Esophagus muscularis mucosa (tissue), 4 donors: ENCODE measurements around the gene LUC7L3. TPM values are rescaled to one million over a fixed set of nuclear protein-coding genes. Genes with fewer than 3 reads are reported as not detected.
"Not testable (repeated sequence)": the region's sequence is repeated elsewhere in the genome, so short reads cannot be mapped to it uniquely, and the experiment has no call there.

ENCODE experiments used
- DNase-seq: peaks from one replicate; pipeline ENCODE4 v3.0.0-alpha.2; 2017; ENCODE audit errors: extremely low spot score
- H3K27ac ChIP-seq, 4 donors: fragments of 200-600 bp; sonication (generic); replicated peaks in 1 of 4; 1 replicate in 3 of 4; 2 replicates in 1 of 4; pipeline ENCODE4 v1.5.1; 2016 to 2019; ENCODE audit warnings: mild to moderate bottlenecking in 1 of 4
- H3K27me3 ChIP-seq, 4 donors: fragments of 200-600 bp; sonication (generic); one replicate each; pipeline versions ENCODE4 v1.5.1 to v1.6.0; 2016 to 2019
- H3K36me3 ChIP-seq, 4 donors: fragments of 200-600 bp; sonication (generic); one replicate each; pipeline ENCODE4 v1.5.1; 2016 to 2019
- H3K4me1 ChIP-seq, 4 donors: fragments of 200-600 bp; sonication (generic); one replicate each; pipeline ENCODE4 v1.5.1; 2016 to 2019
- H3K4me3 ChIP-seq, 4 donors: fragments of 200-600 bp; sonication (generic); 1 replicate in 2 of 4; 2 replicates in 2 of 4; pipeline ENCODE4 v1.5.1; 2016 to 2019; ENCODE audit warnings: mild to moderate bottlenecking in 4 of 4, moderate library complexity in 1 of 4
- H3K9me3 ChIP-seq, 4 donors: fragments of 200-600 bp; sonication (generic); 1 replicate in 3 of 4; 2 replicates in 1 of 4; pipeline ENCODE4 v1.5.1; 2016 to 2019
- CTCF ChIP-seq, 3 experiments: fragments of 200-600 bp in 2 of 3; fragments of 450-650 bp in 1 of 3; sonication (generic) in 2 of 3; IDR thresholded peaks; one replicate each; pipeline ENCODE4 v1.5.1; 2017 to 2019; ENCODE audit warnings: antibody characterized with exemption in 3 of 3, mild to moderate bottlenecking in 2 of 3, moderate library complexity in 1 of 3
- EP300 ChIP-seq: sonication (generic); formaldehyde crosslinking; IDR thresholded peaks from one replicate; pipeline ENCODE4 v1.6.1; 2017; ENCODE audit warnings: antibody characterized with exemption
- POLR2A ChIP-seq: fragments of 450-650 bp; IDR thresholded peaks from one replicate; pipeline ENCODE4 v1.6.1; 2017; ENCODE audit warnings: antibody characterized with exemption, moderate library complexity, mild to moderate bottlenecking, low read depth
- POLR2AphosphoS5 ChIP-seq, 2 donors: sonication (generic); formaldehyde crosslinking; IDR thresholded peaks; one replicate each; pipeline ENCODE4 v1.6.1; 2017; ENCODE audit warnings: antibody characterized with exemption in 2 of 2
- WGBS: methylation state at CpG from one replicate; pipeline ENCODE4 v1.1.5; 2018; 5-methylcytosine and 5-hydroxymethylcytosine counted together
- intact Hi-C: fragments of 100-400 bp; cut with DNase I; formaldehyde crosslinking; loops from one replicate; pipeline ENCODE4 v1.15.1; 2023
- total RNA-seq, 4 donors: library from RNA; depleted of rRNA; stranded (reverse); fragments of >200 nt; gene quantifications; one replicate each; pipeline versions ENCODE4 v1.1.0 to v1.2.1, GENCODE V29; 2016

Gene LUC7L3
- total RNA-seq, 4 donors from 2014 or later, result 28.8 to 65.6 (median 38.9) TPM

- Histone ChIP-seq H3K27ac (no peak overlapping the region), H3K4me3 (no peak overlapping the region), H3K9me3 (no peaks in the 10 kb centered on the region), H3K27me3 (no peaks in the 10 kb centered on the region), H3K36me3 (no peaks in the 10 kb centered on the region), H3K4me1 (peaks cover 0 to 6% (median 3%) of the 10 kb centered on the region in 4 donors)
- intact Hi-C loops, result no loop called here
- no peak for DNase-seq
- TF ChIP-seq CTCF (IDR thresholded peaks at IDR 0.05), result no peak
- TF ChIP-seq POLR2A, result no peak
- no peak for TF ChIP-seq POLR2AphosphoS5 (IDR thresholded peaks at IDR 0.05)
- no peak for TF ChIP-seq EP300
- WGBS, result 94% methylated on average over 5 of the region's 9 CpGs
Measured at GRCh38 chr17:50799582-50799981, 80.2 kb downstream of the LUC7L3 start.

GRCh38 chr17:50800196-50800700 lies 80.8 kb downstream of the LUC7L3 start:
- TF ChIP-seq CTCF (IDR thresholded peaks at IDR 0.05) (no peak), EP300 (no peak), POLR2A (no peak), POLR2AphosphoS5 (IDR thresholded peaks at IDR 0.05) (no peak)
- 91% methylated on average over 12 of the region's 12 CpGs for WGBS
- no peak overlapping the region for H3K27ac ChIP-seq

GRCh38 chr17:50802609-50803571 lies 83.5 kb downstream of the LUC7L3 start:
- WGBS, result 86% methylated on average over 12 of the region's 12 CpGs
- no peak overlapping the region for H3K27ac ChIP-seq
- H3K36me3 ChIP-seq, result no peaks in the 10 kb centered on the region
- H3K27me3 ChIP-seq, result no peaks in the 10 kb centered on the region
- no peak overlapping the region for H3K4me3 ChIP-seq
- no peak for DNase-seq
- intact Hi-C loops, result no loop called here
- peaks cover 0 to 9% (median 0%) of the 10 kb centered on the region in 4 donors for H3K4me1 ChIP-seq
- no peaks in the 10 kb centered on the region for H3K9me3 ChIP-seq
- TF ChIP-seq POLR2AphosphoS5 (IDR thresholded peaks at IDR 0.05), result no peak
- TF ChIP-seq EP300, result no peak
- TF ChIP-seq POLR2A, result no peak
- TF ChIP-seq CTCF (IDR thresholded peaks at IDR 0.05), result no peak

More at GRCh38 chr17:50800196-50800700, 80.8 kb downstream of the LUC7L3 start:
- Histone ChIP-seq H3K36me3 (no peaks in the 10 kb centered on the region), H3K27me3 (no peaks in the 10 kb centered on the region), H3K9me3 (no peaks in the 10 kb centered on the region), H3K4me3 (no peak overlapping the region), H3K4me1 (peaks cover 0 to 6% (median 3%) of the 10 kb centered on the region in 4 donors)
- DNase-seq, result no peak
- intact Hi-C loops, result no loop called here

GRCh38 chr17:50803676-50804075 lies 84.3 kb downstream of the LUC7L3 start:
- no peaks in the 10 kb centered on the region for H3K36me3 ChIP-seq
- H3K4me1 ChIP-seq, result peaks cover 0 to 9% (median 0%) of the 10 kb centered on the region in 4 donors
- H3K27ac ChIP-seq, result no peak overlapping the region
- intact Hi-C loops, result no loop called here
- H3K9me3 ChIP-seq, result no peaks in the 10 kb centered on the region
- 84% methylated on average over 6 of the region's 6 CpGs for WGBS
- no peak for DNase-seq
- no peak for TF ChIP-seq POLR2A
- no peak for TF ChIP-seq CTCF (IDR thresholded peaks at IDR 0.05)
- no peak for TF ChIP-seq POLR2AphosphoS5 (IDR thresholded peaks at IDR 0.05)
- no peak for TF ChIP-seq EP300
- no peak overlapping the region for H3K4me3 ChIP-seq
- no peaks in the 10 kb centered on the region for H3K27me3 ChIP-seq

GRCh38 chr17:50804749-50805475 lies 85.5 kb downstream of the LUC7L3 start:
- 97% methylated on average over 13 of the region's 13 CpGs for WGBS
- H3K4me1 ChIP-seq, H3K27me3 ChIP-seq, H3K4me3 ChIP-seq, H3K9me3 ChIP-seq, DNase-seq, H3K27ac ChIP-seq, H3K36me3 ChIP-seq, intact Hi-C loops: not testable (repeated sequence)
